CD4-positive, alpha-beta T cell treated with Interleukin-15 for 4 hours (primary cell): ENCODE data around the gene IBTK.
A peak's percentile ranks its signal among the peaks of the same experiment; 100 is the strongest.
"Not testable (repeated sequence)": the region's sequence is repeated elsewhere in the genome, so short reads cannot be mapped to it uniquely, and the experiment has no call there.

ENCODE experiments used
- DNase-seq: peaks from one replicate; pipeline ENCODE4 v3.0.0-alpha.2; 2020; ENCODE audit warnings: low spot score

Gene IBTK, protein sequence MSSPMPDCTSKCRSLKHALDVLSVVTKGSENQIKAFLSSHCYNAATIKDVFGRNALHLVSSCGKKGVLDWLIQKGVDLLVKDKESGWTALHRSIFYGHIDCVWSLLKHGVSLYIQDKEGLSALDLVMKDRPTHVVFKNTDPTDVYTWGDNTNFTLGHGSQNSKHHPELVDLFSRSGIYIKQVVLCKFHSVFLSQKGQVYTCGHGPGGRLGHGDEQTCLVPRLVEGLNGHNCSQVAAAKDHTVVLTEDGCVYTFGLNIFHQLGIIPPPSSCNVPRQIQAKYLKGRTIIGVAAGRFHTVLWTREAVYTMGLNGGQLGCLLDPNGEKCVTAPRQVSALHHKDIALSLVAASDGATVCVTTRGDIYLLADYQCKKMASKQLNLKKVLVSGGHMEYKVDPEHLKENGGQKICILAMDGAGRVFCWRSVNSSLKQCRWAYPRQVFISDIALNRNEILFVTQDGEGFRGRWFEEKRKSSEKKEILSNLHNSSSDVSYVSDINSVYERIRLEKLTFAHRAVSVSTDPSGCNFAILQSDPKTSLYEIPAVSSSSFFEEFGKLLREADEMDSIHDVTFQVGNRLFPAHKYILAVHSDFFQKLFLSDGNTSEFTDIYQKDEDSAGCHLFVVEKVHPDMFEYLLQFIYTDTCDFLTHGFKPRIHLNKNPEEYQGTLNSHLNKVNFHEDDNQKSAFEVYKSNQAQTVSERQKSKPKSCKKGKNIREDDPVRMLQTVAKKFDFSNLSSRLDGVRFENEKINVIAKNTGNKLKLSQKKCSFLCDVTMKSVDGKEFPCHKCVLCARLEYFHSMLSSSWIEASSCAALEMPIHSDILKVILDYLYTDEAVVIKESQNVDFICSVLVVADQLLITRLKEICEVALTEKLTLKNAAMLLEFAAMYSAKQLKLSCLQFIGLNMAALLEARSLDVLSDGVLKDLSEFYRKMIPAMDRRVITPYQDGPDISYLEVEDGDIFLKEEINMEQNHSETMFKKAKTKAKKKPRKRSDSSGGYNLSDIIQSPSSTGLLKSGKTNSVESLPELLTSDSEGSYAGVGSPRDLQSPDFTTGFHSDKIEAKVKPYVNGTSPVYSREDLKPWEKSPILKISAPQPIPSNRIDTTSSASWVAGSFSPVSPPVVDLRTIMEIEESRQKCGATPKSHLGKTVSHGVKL (N-terminal part only)

DNA sequence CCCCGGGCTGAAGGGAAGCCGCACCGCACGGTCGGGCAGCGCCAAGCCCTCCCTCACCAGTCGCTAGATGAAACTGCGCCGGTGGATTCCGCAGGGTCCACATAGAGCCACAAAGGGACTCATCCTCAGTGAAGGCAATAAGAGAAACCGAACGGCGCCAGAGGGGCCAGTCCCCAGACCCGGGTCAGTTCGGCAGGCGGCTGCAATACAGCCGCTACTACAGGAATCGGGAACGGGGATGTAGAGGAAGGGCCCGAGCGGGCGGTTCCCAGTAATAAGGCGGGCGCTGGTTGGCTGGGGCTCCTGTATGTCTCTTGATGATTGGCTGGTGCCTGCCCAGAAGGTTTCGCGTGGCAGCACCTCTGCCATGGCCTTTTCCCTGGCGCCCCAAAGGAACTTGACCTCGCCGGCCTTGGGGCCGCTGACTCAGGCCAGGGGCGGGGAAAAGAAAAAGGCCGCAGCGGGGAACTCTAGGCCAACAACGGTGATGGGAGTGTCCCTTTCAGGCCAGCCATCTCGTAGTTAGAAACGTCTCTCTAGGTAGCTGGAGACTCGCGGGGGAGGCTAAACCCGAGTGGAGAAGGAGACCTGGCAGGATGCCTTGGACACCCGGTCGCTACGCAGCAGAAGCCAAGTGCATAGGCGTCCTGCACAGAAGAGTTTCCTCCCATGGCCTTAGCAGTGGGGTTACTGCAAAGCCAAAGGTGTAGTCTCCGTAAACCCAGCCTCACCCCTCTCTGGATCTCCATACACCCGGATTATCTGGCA, at the start of gene IBTK:
Gene IBTK, minus strand, starts transcription at position 240 of the 768 bp plus-strand sequence. CDS start 7,258 bp downstream, outside the sequence.
- peak; percentile 94 for DNase-seq

DNA sequence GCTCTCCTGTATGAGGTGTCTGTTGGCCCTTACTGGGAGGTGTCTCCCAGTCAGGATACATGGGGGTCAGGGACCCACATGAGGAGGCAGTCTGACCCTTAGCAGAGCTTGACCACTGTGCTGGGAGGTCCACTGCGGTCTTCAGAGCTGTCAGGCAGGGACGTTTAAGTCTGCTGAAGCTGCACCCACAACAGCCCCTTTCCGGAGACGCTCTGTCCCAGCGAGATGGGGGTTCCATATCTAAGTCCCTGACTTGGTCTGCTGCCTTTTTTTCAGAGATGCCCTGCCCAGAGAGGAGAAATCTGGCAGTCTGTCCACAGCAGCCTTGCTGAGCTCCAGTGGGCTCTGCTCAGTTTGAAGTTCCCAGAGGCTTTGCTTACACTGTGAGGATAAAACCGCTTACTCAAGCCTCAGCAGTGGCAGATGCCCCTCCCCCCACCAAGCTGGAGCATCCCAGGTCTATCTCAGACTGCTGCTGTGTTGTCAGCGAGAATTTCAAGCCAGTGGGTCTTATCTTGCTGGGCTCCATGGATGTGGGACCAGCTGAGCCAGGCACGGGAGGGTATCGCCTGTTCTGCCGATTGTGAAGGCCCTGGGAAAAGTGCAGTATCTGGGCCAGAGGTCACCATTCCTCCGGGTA, 36.3 kb upstream of the IBTK start:
- no peak for DNase-seq

DNA sequence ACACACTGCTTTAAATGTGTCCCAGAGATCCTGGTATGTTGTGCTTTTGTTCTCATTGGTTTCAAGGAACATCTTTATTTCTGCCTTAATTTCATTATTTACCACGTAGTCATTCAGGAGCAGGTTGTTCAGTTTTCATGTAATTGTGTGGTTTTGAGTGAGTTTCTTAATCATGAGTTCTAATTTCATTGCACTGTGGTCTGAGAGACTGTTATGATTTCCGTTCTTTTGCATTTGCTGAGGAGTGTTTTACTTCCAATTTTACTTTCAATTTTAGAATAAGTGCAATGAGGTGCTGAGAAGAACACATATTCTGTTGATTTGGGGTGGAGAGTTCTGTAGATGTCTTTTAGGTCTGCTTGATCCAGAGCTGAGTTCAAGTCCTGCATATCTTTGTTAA, 34.0 kb upstream of the IBTK start:
- peak; percentile 10 for DNase-seq

DNA sequence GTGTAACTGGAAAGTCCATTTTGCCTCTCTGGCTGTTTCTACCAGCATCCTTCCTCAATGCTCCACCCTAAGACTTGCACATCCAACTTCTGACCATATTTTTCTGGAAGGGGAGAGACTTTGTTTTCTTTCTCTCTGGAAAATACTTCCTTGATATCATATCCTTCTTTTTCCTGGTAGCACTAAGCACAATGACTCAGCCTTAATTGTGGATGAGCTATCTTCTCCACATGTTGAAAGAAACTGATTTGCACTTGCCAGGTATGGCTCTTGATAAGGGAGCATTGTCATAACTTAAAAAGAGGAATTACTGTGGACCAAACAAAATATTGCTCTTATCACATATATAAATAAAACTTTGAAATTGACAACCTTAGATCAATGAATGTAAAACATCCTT, 30.1 kb upstream of the IBTK start:
- DNase-seq: no peak

DNA sequence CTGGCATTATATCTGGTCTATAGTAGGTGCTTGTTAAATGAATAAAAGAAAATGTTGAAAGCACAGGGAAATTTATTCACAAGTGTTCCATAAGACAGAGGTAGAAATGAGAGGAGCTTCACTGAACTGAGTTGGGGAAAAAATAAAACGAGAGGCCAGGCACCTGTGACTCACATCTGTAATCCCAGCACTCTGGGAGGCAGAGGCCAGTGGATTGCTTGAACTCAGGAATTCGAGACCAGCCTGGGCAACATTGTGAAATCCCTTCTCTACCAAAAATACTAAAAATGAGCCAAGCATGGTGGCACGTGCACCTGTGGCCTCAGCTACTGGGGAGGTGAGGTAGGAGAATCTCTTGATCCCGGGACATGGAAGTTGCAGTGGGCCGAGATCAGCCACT, 28.1 kb upstream of the IBTK start:
- no peak for DNase-seq

DNA sequence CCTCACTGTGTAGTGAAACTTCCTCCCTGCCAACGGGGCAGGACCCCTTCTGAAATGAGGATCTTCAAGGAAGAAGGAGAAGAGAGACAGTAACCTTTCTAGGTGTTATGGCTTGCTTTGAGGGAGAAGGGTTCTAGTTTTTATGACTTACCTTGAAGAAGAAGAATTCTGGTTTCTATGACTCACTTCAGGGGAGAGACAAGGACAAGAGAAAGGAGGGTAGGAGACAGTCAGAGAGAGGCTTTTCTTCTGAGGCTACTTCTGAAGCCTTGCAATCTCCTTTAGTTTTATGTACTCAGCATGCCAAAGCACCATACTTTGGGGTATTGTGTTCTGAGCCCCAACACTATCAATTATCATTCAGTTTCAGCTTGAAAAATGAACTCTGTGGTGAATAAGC, 25.8 kb upstream of the IBTK start:
- no peak for DNase-seq

DNA sequence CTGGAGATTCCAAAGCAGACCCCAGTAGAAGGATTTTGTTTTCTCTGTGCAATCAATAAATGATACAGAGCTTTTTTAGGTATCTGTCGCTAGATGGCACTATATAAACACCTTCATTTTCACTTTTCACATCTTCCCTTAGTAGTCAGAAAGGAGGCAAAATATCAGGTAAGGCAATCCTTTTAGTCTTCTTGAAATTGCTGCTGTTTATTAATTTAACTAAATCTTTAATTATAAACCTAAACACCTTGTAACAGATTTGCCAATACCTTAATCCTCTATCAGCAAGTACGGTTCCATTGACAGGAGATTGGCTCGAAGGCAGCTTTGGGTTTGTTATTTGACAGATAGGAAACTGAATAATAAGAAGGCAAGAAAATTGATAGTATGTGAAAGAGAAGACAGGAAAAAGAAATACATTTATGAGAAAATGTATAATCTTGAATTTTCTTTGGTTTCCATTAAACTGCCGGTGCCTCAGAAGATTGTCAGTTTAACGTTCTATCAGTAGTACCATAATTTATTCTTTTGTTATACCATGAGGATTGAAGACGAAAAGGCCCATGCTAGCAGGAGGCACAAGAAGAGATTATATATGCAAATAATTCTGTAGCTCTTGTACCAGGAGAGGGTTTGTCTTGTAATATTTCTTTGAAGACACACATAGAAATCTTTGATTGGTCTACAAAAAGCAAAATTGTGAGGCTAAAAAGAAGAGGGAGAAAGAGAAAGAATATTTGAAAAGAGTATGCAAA, 23.5 kb upstream of the IBTK start:
- DNase-seq: peak; percentile 30

DNA sequence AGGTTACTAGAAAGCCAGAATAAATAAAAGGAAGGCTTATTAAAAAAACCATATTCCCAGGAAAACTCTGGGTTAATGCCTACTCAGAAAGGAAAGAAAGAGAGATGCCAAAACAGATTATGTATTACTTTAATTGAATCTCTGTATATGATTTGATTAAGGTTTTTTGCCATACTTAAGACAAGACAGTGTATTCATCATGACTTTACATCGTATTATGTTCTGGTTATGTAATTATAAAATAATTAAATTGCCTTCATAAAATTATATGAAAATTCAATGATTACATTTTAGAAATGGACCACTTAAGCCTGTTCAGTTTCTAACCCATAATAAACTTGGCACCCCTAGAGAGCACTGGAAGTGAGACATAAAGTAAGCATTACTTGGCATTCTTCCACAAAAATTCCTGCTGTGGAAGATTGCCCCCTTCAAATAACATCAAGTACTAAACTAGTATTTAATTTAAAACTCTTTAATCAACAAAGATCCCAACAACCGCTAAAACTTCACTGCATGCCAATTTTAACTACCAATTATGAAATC, 20.8 kb upstream of the IBTK start:
- no peak for DNase-seq

DNA sequence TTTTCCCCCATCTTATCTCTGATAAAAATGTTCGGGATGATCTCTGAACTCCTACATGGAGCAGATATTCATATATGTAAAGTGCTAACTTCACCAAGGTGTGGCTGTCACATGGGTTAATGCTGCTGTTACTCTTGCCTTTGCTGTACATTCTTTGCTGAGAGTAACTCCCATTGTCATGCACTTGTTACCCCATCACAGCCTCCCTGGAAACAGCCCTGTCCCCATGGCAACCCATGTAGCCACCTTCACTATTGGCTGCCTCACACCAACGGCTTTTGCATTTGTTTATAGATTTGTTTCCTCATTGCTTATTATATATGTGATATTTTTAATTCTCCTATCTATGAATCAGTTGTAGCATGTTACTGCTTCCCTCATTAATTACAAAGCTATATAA, 17.3 kb upstream of the IBTK start:
- DNase-seq: no peak

DNA sequence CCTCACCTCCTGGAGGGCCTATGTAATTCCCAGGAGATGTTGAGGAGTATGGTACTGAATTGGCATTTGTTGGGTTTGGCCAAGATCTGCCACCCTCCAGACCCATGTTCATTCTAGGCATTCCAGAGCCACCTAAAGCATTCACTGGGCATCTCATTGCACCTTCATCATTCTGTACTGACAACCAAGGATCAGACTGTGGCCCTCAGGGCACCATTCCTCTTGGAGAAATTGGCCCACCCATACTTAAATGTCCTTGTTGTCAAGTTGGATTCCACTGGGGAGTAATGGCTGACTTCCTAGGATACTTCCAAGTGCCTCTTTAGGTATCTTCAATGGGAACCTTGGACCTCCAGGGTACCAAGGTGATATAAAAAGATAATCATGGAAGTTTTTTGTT, 16.8 kb upstream of the IBTK start:
- DNase-seq: no peak

DNA sequence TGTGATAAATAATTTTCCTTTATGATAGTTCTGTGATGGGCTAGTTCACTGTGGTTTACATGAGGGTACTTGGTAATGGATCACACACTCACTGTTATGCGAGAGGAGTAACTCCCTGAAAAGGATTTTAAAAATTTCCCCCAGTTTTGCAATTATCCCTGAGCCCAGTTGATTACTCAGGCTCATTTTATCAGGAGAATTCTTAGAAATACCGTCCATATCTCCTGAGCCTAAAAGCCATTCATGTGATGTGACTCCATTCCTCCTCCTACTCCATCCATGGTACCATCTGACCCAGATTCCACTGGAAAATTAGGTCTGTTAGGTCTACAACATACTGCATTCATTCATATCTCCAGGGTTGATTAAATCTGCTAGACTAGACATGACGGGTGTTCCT, 16.4 kb upstream of the IBTK start:
- DNase-seq: no peak

DNA sequence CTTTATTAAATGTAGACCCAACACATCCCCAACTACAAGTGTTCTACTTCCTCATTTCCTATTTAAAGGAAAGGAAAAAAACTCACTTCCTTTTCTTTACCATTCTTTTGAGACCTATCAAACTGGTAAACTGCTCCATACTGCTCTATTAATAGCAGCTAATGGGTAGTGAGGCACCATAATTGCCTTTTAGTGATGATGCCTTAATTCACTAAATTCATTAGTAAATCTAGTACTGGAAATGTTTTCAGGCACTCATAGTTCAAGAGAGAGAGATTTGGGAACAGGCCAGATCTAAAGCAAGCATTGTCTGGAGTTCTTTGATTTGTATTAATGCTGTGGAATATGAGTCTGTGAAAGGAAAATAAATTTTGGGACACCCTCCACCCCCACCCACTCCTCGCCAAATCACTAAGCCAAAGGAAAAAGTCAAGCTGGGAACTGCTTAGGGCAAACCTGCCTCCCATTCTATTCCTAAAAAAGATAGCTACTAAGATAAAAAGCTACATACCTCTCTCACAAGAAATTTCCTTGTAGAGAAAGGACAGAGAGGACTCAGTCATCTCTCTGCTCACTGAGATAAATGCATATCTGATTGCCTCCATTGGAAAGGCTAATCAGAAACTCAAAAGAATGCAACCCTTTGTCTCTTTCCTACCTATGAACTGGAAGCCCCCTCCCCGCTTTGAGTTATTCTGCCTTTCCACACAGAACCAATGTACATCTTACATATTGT, 13.6 kb upstream of the IBTK start:
- no peak for DNase-seq

DNA sequence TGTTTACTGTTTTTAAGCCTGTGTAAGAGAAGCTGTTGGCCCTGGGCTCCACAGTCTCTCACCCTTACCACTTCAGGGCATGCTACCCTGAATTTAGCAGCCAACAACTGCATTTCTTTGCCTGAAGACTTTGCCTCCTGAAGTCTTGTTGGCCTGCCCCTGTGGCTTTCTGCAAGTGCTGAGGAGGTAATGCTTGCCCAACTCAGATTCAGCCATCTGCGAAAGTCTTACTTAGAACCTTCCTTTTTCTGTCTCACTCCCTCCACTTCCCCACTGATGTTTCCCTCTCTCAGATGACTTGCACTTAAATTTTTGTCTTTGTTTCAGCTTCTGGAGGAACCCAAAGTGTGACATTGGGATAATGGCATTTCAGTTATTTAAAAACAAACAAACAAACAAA, 11.8 kb upstream of the IBTK start:
- DNase-seq: no peak

DNA sequence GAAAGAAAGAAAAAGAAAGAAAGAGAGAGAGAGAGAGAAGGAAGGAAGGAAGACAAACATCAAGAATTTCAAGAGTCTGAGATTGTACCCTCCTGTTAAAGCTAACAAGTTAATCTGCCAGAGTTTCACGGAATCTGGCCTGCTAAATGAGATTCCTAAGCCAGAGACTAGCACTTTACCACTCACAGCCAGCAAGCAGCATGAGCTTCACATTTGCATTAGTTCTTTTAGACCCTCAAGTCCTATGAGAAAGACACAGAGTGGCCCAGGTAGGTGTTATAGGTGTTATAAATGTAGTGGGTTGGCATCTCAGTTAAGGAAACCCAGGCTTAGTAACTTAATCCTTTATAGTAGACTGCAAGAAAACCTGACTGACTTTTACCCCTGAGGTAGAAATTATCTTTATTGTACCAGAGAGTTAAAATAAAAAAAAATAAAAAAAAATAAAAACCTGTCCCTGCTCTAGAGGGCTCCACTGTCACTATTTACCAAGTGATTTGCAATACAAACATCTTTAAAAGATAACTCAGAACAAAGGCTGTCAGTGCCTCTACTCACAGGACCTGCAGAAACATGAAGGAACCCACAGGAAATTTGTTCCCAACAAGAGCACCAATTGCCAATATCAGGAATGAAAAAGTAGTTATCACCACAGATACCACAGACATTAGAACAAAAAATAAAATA, 9.7 kb upstream of the IBTK start:
- DNase-seq: no peak

DNA sequence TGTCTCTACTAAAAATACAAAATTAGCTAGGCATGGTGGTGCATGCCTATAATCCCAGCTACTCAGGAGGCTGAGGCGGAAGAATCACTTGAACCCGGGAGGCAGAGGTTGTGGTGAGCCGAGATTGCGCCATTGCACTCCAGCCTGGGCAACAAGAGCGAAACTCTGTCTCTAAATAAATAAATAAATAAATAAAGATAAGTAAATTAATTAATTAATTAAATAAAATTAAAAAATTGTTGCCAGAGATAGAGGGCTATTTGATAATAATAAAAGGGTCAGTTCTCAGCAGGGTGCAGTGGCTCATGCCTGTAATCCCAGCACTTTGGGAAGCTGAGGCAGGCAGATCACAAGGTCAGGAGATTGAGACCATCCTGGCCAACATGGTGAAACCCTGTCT, 7.2 kb upstream of the IBTK start:
- DNase-seq: not testable (repeated sequence)

DNA sequence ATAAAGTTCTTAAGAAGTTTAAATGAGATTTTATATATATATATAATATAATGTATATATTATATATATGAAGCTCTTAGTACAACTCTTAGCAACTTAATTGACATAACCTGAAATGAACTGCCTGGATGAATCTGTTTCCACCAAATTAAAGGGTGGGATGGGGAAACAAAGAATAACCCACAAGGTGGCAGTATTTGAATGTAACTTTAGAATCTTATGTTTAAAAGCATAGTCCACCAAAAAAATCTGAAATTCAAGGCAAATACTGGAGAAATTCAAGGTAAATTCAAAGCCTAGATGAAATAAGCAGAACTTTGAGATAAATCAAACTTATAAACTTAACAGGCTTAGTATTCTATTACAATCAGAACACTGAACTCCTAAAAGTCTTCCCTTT, 4.4 kb upstream of the IBTK start:
- peak; percentile 27 for DNase-seq

DNA sequence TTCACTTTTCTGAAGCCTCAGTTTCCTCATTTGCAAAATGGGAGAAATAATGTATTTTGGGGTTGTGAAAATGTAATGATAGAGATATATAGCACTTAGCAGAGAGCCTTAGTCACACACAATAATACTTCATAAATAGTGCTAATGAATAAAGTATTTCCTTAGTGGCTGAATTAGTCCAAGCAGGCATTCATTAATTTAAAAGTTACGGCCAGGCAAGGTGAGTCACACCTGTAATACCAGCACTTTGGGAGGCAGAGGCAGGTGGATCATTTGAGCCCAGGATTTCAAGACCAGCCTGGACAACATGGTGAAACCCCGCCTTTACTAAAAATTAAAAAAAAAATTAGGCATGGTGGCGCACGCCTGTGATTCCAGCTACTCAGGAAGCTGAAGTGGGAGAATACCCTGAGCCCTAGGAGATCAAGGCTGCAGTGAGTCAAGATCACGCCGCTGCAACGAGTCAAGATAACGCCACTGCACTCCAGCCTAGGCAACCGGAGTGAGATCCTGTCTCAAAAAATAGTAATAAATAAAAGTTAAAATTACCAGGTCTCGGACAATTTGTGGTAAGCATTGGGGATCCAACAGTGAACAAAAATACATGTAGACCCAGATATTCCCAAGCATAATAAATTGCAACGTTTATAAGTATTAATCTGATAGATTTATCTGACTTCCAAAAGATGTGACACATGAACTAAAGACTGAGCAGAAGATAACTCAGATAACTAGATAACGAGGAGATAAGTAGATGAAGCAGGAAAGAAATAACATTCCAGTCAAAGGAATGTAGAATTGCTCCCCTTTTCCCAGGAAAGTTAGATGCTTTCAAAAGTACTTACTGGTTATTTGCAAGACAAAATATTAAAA, 2.1 kb upstream of the IBTK start:
- no peak for DNase-seq

DNA sequence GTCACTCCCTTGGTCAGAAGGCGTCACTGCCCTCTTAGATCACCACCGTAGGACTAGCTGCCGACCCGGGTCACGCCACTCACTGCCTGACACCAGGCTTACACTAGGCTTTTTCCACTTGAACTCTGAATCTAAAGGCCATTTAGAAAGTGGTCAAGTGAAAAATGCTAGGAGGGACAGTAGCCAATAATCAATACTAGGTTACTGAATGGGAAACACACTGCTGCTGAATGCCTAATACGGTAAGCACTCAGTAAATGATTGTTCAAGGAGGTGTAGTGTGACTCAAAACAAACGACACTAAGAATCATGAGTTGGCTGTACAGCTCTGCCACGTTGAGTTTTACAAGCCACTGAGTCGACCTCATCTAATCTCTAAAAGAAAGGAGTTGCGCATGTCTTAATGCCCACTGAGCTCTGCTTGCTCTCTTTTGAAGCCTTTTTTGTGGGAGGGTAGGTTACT, 760 bp upstream of the IBTK start:
- no peak for DNase-seq
